ENCODE results near the gene BPTF.
"Not testable (repeated sequence)": the region's sequence is repeated elsewhere in the genome, so short reads cannot be mapped to it uniquely, and the experiment has no call there.

Gene BPTF

DNA sequence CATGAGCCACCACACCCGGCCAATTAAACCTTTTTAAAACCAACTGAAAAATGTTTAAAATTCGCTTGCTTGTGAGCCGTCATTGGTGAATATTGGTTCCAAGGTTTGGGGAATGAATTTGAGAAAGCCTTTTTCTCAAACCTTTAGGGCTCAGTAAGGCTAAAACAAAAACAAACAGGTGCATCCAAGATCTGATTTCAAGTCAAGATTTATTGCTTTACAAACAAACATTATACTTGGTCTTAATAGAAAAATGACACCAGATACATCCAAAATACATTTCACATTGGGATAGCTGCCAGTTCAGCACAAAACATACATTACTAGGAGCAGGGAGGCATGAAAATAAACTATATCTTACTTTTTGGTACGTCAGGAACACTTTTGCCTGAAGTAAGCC, 165.6 kb downstream of the BPTF start:
- Mint-ChIP-seq H3K27me3 (ENCODE audit: low read depth) (peaks cover 15% of the 10 kb centered on the region), H3K9me3 (no peaks in the 10 kb centered on the region), H3K36me3 (ENCODE audit: low read depth) (peaks cover 5% of the 10 kb centered on the region), H3K4me1 (ENCODE audit: low read depth) (peaks cover 19% of the 10 kb centered on the region), H3K4me3 (no peak overlapping the region), H3K27ac (no peak overlapping the region)

DNA sequence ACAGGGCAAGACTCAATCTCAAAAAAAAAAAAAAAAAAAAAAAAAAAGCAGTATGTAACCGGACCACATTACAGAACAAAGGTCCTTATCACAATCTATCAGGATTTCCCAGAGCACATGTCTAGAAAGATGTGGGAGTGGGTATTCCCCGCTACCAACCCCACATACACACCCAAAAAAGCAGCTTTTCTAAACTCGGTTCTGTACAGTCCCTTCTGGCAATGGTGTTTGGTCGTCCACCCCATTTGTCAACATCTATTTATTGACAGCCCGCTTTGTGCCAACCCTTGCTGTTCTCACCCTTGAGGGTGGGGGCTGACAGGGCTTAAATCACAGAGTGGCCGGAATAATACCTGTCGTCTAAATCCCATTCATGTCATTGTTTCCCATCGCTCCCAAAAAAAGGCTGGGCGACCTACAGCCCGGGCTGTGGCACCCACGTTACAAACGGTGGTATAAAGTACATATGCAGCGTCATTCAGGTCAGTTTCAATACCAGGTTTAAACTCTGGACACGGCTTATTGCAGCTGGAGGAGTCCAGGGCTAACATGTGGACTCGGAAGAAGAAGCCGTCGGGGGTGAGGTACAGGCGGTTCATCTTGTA, 167.3 kb downstream of the BPTF start:
- Mint-ChIP-seq H3K27me3 (ENCODE audit: low read depth) (peaks cover 31% of the 10 kb centered on the region), H3K9me3 (no peaks in the 10 kb centered on the region), H3K36me3 (ENCODE audit: low read depth) (peaks cover 5% of the 10 kb centered on the region), H3K27ac (peak overlapping the region; percentile 86), H3K4me1 (ENCODE audit: low read depth) (peaks cover 24% of the 10 kb centered on the region), H3K4me3 (peak overlapping the region; percentile 86)

DNA sequence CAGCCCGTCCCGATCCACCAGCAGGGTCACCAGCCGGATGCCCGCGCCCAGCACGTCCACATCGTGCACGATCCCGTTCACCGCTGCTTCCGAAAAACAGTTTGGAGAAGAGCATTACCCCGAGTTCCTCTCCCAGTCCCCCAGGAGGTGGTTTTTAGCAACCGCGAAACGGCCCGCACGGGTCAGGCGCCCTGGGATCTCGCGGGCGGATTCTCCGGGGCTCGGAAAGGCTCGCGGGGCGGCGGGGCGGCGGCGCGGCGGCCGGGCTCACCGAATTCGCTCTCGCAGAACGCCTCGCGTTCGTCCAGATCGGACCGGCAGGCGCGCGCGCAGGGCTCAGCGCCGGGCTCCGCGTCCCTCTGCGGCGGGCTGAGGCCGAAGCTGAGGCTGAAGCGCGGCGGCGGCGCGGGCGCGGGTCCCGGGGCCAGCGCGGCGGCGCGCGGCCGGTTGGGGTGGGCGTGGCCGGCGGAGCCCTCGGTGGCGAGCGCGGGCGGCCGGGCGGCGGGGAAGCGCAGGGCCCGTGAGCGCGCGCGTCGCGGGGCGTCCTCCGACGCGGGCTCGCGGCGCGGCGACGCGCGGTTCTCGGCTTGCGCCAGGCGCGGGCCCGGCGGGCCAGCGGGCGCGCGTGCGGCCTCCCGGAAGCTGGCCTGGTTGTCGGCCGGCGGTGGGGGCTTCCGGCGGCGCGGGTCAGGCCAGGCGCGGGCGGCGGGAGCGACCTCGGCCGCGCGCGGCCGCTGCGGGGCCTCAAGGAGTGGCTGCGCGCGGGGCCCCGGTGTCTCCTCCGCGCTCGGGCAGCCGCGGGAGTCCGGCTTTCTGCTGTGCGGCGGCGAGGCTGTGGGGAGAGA, 168.1 kb downstream of the BPTF start:
- peak overlapping the region; percentile 86 for H3K27ac Mint-ChIP-seq
- peaks cover 32% of the 10 kb centered on the region for H3K27me3 Mint-ChIP-seq (ENCODE audit: low read depth)
- H3K9me3 Mint-ChIP-seq: no peaks in the 10 kb centered on the region
- H3K36me3 Mint-ChIP-seq (ENCODE audit: low read depth): peaks cover 5% of the 10 kb centered on the region
- H3K4me3 Mint-ChIP-seq: peak overlapping the region; percentile 86
- H3K4me1 Mint-ChIP-seq (ENCODE audit: low read depth): peaks cover 24% of the 10 kb centered on the region

DNA sequence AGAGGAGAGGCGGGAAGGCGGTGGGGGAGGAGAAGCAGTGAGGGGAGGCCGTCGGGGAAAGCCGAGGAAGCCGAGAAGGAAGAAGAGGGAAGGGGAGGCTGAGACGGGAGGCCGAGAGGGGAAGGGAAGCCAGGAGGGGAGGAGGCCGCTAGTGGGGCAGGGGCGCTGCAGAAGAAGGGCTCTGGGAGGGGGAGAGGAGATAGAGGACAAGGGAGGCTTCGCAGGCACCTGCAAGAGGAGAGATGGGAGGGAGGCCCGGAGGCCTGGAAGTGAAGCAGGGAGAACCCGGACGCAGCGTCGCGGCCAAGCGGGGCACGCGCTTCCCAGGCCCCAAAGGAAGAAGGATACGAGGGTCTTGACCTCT, 168.7 kb downstream of the BPTF start:
- Mint-ChIP-seq H3K36me3 (ENCODE audit: low read depth) (peaks cover 5% of the 10 kb centered on the region), H3K9me3 (no peaks in the 10 kb centered on the region), H3K4me1 (ENCODE audit: low read depth) (peaks cover 27% of the 10 kb centered on the region), H3K27ac (peak overlapping the region; percentile 83), H3K4me3 (peak overlapping the region; percentile 86), H3K27me3 (ENCODE audit: low read depth) (peaks cover 38% of the 10 kb centered on the region)

DNA sequence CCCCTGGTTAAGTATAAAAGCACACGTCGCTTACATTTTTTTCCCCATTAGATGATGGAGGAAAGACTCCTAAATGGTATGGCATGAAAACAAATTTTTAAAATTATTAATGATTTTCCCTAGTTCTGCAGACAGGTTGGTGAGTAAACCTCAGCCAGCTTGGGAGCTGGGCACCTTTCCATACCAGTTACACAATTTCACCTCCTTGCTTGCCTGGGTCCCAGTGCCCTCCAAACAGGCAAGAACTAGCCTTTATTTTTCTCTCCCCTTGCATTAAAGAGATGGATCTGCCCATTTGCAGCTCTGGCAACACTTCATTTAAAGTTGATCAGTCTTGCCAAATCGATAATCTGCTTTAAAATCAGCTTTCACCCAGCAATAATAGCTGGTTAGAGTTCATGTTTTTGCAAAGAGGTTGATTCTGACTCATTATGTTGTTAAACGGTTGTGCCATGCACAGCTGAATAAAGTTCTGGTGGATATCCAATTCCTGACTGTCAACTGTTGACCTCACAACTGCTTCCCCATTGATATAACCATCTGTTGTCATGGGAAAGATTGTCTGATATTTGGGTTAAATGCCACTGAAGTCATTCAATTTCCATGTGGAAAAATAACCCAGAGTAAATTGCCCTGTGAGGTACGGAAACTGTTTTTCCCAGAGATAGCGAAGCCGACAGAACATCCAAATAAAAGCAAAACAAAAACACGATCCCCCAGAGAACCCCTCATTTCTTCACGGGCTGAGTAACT, 169.7 kb downstream of the BPTF start:
- H3K27ac Mint-ChIP-seq: peak overlapping the region; percentile 83
- H3K9me3 Mint-ChIP-seq: no peaks in the 10 kb centered on the region
- peaks cover 5% of the 10 kb centered on the region for H3K36me3 Mint-ChIP-seq (ENCODE audit: low read depth)
- H3K4me3 Mint-ChIP-seq: peak overlapping the region; percentile 86
- H3K4me1 Mint-ChIP-seq (ENCODE audit: low read depth): peaks cover 27% of the 10 kb centered on the region
- peaks cover 39% of the 10 kb centered on the region for H3K27me3 Mint-ChIP-seq (ENCODE audit: low read depth)

DNA sequence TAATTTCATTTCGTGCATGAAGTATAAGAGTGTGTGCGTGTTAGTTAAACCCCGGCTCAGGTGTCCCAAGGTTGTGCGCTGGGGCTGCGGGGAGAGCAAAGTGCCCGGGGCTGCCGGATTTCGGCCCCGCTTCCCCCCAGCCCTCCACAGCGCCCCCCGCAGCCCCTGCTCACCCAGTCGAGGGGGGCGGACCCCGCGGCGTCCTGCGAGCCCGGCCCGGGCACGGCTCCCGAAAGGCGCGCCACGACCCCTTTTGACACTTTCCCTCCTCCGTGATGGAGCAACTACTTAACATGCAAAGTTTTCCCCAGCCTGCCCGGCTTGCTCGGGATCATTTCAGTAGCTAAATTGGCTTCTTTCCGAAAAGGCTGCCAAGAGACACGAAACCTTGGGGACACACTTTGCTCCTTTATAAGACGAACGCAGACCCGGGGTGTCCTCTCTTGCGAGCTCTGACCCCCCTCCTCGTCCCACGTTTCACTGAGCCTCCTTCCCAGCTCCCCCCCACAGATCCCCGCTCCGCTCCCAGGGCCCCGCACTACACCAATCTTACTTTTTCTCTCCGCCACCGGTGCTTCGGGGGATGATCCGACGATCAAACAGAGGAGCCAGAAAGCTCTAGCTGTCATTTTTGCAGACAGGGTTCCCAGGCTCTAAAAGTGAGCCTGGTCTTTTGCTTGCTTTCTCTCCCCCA, 170.4 kb downstream of the BPTF start:
- no peaks in the 10 kb centered on the region for H3K9me3 Mint-ChIP-seq
- H3K27ac Mint-ChIP-seq: peak overlapping the region; percentile 71
- peaks cover 5% of the 10 kb centered on the region for H3K36me3 Mint-ChIP-seq (ENCODE audit: low read depth)
- H3K27me3 Mint-ChIP-seq (ENCODE audit: low read depth): peaks cover 39% of the 10 kb centered on the region
- H3K4me3 Mint-ChIP-seq: peak overlapping the region; percentile 86
- peaks cover 27% of the 10 kb centered on the region for H3K4me1 Mint-ChIP-seq (ENCODE audit: low read depth)

DNA sequence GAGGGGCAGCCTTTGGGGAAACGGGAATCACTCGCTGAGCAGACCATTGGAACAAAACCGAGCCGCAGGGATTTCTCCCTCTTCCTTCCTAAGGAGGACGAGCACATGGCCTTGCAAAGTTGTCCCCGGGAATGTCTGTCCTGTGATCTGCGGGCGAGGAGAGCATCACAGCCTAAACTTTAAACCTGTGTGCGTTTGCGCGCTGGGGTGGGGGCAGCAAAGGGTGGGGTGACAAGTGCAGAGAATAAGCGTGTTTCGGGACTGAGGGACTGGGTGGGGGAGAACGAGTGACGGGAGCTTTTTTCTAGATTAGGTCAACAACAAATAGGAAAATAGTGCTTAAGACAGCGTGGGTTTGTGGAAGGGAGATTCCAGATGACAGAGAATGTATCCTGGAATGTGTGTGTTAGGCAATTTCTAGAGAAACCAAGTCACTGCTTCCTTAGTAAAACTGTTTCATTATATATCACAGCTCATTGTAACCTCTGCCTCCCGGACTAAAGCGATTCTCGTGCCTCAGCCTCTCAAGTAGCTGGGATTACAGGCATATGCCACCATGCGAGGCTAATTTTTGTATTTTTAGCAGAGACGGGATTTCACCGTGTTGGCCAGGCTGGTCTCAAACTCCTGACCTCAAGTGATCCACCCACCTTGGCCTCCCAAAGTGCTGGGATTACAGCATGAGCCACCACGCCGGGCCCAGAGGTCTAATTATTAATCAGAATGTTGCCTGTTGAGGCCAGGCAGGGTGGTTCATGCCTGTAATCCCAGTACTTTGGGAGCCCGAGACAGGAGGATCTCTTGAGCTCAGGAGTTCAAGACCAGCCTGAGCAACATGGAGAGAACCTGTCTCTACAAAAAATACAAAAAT, 171.2 kb downstream of the BPTF start, which contains the start of gene C17orf58:
Gene C17orf58 (minus strand): TSS at position 169 of the 871 bp plus-strand sequence. CDS start 271 bp downstream, outside the sequence.
- H3K36me3 Mint-ChIP-seq (ENCODE audit: low read depth); H3K9me3 Mint-ChIP-seq: not testable (repeated sequence)
- Mint-ChIP-seq H3K27ac (peak within 1 kb of the TSS; percentile 83), H3K4me1 (ENCODE audit: low read depth) (peaks cover 27% of the 10 kb centered on the region), H3K27me3 (ENCODE audit: low read depth) (peaks cover 39% of the 10 kb centered on the region), H3K4me3 (peak within 1 kb of the TSS; percentile 86)

DNA sequence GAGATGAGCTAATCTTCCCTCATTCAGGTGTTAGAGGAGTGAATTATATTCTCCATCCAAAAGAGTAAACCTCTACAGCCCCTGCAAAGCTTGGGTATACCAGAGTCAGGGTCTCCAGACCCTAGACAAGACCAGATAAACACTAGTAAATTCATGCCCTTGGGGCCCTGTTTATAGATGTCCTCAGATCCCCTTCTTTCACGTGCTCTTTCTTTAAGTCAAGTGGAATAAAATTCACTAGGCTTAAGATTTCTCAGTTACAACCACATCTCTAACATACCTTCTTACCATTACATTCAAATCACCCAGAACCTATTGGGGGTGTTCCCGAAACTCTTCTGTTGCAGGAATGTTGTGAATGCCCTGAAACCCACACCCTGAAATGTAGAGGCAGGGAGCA, 173.2 kb downstream of the BPTF start:
- no peaks in the 10 kb centered on the region for H3K9me3 Mint-ChIP-seq
- H3K27me3 Mint-ChIP-seq (ENCODE audit: low read depth): peaks cover 39% of the 10 kb centered on the region
- H3K4me1 Mint-ChIP-seq (ENCODE audit: low read depth): peaks cover 23% of the 10 kb centered on the region
- no peak overlapping the region for H3K4me3 Mint-ChIP-seq
- peaks cover 5% of the 10 kb centered on the region for H3K36me3 Mint-ChIP-seq (ENCODE audit: low read depth)
- H3K27ac Mint-ChIP-seq: no peak overlapping the region

DNA sequence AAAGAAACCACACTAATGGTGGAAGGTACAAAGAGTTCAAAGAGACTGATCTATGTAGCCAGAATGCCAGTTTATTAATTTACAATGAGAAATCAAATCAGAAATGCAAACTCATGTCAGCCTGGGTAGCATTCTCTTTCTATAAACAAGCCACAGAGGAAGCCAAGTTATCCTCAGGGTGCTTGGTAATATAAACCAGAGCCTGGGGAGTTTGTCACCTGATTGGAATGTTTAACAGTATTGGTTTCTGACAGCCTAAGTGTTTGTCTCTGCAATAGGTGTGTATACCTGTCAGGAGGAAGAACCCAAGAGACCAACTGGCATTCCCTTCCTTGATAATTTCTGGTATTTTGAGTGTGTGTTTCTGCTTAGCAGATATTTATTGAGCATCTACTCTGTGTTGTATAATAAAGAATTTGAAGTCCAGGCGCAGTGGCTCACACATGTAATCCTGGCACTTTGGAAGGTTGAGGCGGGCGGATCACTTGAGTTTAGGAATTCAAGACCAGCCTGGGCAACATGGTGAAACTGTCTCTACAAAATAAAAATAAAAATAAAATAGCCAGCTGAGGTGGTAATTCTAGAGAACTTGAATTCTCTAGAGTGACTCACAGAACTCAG, 174.1 kb downstream of the BPTF start:
- H3K27ac Mint-ChIP-seq: no peak overlapping the region
- H3K36me3 Mint-ChIP-seq (ENCODE audit: low read depth): peaks cover 5% of the 10 kb centered on the region
- peaks cover 39% of the 10 kb centered on the region for H3K27me3 Mint-ChIP-seq (ENCODE audit: low read depth)
- no peaks in the 10 kb centered on the region for H3K9me3 Mint-ChIP-seq
- peaks cover 21% of the 10 kb centered on the region for H3K4me1 Mint-ChIP-seq (ENCODE audit: low read depth)
- no peak overlapping the region for H3K4me3 Mint-ChIP-seq

DNA sequence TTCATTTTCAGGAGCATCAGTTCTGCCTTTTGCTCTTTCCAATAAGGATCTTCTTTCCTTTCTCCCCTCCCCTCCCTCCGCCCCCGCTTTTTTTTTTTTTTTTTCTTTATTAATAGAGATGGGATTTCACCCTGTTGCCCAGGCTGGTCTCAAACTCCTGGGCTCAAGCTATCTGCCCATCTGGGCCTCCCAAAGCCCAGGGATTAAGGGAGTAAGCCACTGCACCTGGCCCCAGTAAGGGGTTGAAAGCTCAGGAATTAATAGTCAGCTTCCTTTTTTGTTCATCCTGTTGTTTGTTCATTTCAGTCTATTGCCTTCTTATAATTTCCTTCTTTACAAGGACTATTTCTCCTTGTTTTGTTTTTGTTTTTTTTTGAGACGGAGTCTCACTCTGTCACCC, 178.9 kb downstream of the BPTF start:
- Mint-ChIP-seq H3K9me3 (no peaks in the 10 kb centered on the region), H3K27ac (no peak overlapping the region), H3K4me3 (no peak overlapping the region), H3K4me1 (ENCODE audit: low read depth) (no peaks in the 10 kb centered on the region), H3K36me3 (ENCODE audit: low read depth) (no peaks in the 10 kb centered on the region), H3K27me3 (ENCODE audit: low read depth) (peaks cover 4% of the 10 kb centered on the region)

DNA sequence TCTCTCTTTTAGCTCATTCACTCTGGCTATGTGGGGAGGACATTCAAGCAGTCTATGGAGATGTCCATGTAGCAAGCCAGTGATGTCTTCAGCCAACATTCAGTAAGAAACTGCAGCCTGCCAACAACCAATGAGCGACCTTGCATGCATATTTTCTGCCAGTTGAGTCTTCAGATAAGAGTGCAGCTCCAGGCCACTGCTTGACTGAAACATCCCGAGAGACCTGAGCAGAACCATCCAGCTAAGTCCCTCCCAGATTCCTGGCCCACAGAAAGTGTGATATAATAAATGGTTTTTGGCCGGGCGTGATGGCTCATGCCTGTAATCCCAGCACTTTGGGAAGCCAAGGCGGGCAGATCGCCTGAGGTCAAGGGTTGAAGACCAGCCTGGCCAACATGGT, 181.5 kb downstream of the BPTF start:
- H3K4me3 Mint-ChIP-seq: no peak overlapping the region
- peaks cover 5% of the 10 kb centered on the region for H3K4me1 Mint-ChIP-seq (ENCODE audit: low read depth)
- no peaks in the 10 kb centered on the region for H3K36me3 Mint-ChIP-seq (ENCODE audit: low read depth)
- peaks cover 4% of the 10 kb centered on the region for H3K27me3 Mint-ChIP-seq (ENCODE audit: low read depth)
- H3K27ac Mint-ChIP-seq: no peak overlapping the region
- H3K9me3 Mint-ChIP-seq: no peaks in the 10 kb centered on the region

DNA sequence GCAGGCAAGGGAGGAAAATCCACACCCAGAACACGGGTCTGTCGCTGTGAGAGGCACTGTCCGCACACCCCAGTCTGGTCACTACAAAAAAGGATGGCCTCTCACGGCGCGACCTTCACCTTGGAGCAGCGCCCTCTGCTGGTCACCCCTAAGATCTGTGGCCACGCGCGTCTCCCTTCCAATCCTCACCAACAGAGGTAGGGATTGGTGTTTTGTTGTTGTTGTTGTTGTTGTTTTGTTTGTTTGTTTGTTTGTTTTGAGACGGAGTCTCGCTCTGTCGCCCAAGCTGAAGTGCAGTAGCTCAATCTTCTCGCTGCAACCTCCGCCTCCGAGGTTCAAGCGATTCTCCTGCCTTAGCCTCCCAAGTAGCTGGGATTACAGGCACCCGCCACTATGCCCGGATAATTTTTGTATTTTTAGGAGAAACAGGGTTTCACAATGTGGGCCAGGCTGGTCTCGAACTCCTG, 185.9 kb downstream of the BPTF start:
- Mint-ChIP-seq H3K9me3 (no peaks in the 10 kb centered on the region), H3K4me1 (ENCODE audit: low read depth) (peaks cover 5% of the 10 kb centered on the region), H3K27ac (no peak overlapping the region), H3K4me3 (peak overlapping the region; percentile 55), H3K36me3 (ENCODE audit: low read depth) (no peaks in the 10 kb centered on the region), H3K27me3 (ENCODE audit: low read depth) (peaks cover 4% of the 10 kb centered on the region)

DNA sequence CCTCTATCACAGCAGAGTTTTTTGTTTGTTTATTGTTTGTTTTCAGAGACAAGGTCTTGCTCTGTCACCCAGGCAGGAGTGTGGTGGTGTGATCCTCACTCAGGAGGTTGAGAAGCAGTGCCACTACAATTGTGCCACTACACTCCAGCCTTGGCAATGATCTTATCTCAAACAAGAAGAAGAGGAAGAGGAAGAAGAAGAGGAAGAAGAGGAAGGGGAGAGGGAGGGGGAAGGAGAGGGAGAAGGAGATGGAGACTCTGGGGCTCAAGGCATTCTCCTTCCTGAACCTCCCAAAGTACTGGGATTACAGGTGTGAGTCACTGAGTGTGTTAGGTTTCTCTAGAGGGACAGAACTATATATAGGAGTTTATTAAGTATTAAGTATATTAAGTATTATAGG, 188.1 kb downstream of the BPTF start:
- peaks cover 4% of the 10 kb centered on the region for H3K27me3 Mint-ChIP-seq (ENCODE audit: low read depth)
- no peaks in the 10 kb centered on the region for H3K36me3 Mint-ChIP-seq (ENCODE audit: low read depth)
- no peaks in the 10 kb centered on the region for H3K9me3 Mint-ChIP-seq
- peaks cover 5% of the 10 kb centered on the region for H3K4me1 Mint-ChIP-seq (ENCODE audit: low read depth)
- no peak overlapping the region for H3K27ac Mint-ChIP-seq
- no peak overlapping the region for H3K4me3 Mint-ChIP-seq
